Neural progenitor cell (in vitro differentiated cells): ENCODE measurements around the gene SMIM36. TPM values are rescaled to one million over a fixed set of nuclear protein-coding genes. Genes with fewer than 3 reads are reported as not detected.

Source experiments
- DNase-seq: peaks from one replicate; pipeline ENCODE4 v3.0.0-alpha.2; 2016; ENCODE audit warnings: low spot score
- H2AFZ ChIP-seq: fragments of 200-600 bp; sonication (generic); replicated peaks from 2 replicates; pipeline ENCODE4 v1.6.1; 2016; ENCODE audit warnings: antibody characterized with exemption
- H3F3A ChIP-seq: fragments of 200-600 bp; sonication (generic); 2 replicates; pipeline ENCODE4 v1.6.1; 2016; ENCODE audit warnings: antibody characterized with exemption, low read depth
- H3K27ac ChIP-seq: fragments of 200-600 bp; sonication (generic); 2 replicates; pipeline ENCODE4 v1.5.1; 2016; ENCODE audit warnings: mild to moderate bottlenecking
- H3K27me3 ChIP-seq: fragments of 200-600 bp; sonication (generic); 2 replicates; pipeline ENCODE4 v1.6.1; 2016; ENCODE audit warnings: mild to moderate bottlenecking, moderate library complexity
- H3K36me3 ChIP-seq: fragments of 200-600 bp; sonication (generic); 2 replicates; pipeline ENCODE4 v1.5.1; 2016
- H3K4me1 ChIP-seq: fragments of 200-600 bp; sonication (generic); 2 replicates; pipeline ENCODE4 v1.6.1; 2016; ENCODE audit warnings: mixed run types
- H3K4me2 ChIP-seq: fragments of 200-600 bp; sonication (generic); 2 replicates; pipeline ENCODE4 v1.6.1; 2016
- H3K4me3 ChIP-seq: fragments of 200-600 bp; sonication (generic); 2 replicates; pipeline ENCODE4 v1.5.1; 2016
- H3K79me2 ChIP-seq: fragments of 200-600 bp; sonication (generic); 2 replicates; pipeline ENCODE4 v1.6.1; 2016; ENCODE audit warnings: low read depth
- H3K9ac ChIP-seq: fragments of 200-600 bp; sonication (generic); 2 replicates; pipeline ENCODE4 v1.6.1; 2016
- H3K9me3 ChIP-seq: fragments of 200-600 bp; sonication (generic); 2 replicates; pipeline ENCODE4 v1.5.1; 2016; ENCODE audit warnings: low read depth
- H4K20me1 ChIP-seq: fragments of 200-600 bp; sonication (generic); 2 replicates; pipeline ENCODE4 v1.6.1; 2016; ENCODE audit warnings: low read depth
- H3K27ac Mint-ChIP-seq: 3 replicates; pipeline ENCODE4 v1.8.0; 2021; ENCODE audit warnings: mixed read lengths
- H3K27me3 Mint-ChIP-seq: 2 replicates; pipeline ENCODE4 v1.8.0; 2022; ENCODE audit warnings: low read depth, mild to moderate bottlenecking, inconsistent platforms, moderate library complexity, mixed read lengths; ENCODE audit not compliant: insufficient read depth
- H3K36me3 Mint-ChIP-seq: 3 replicates; pipeline ENCODE4 v1.8.0; 2021; ENCODE audit warnings: mixed read lengths
- H3K4me1 Mint-ChIP-seq: 3 replicates; pipeline ENCODE4 v1.8.0; 2021; ENCODE audit warnings: mixed read lengths
- H3K4me3 Mint-ChIP-seq: 3 replicates; pipeline ENCODE4 v1.8.0; 2021; ENCODE audit warnings: mild to moderate bottlenecking, moderate library complexity, mixed read lengths
- H3K9me3 Mint-ChIP-seq: 3 replicates; pipeline ENCODE4 v1.8.0; 2020; ENCODE audit warnings: mixed read lengths
- CTCF ChIP-seq: fragments of 200-600 bp; sonication (generic); IDR thresholded peaks from 2 replicates; pipeline ENCODE4 v1.5.1; 2017; ENCODE audit warnings: antibody characterized with exemption, mild to moderate bottlenecking
- EZH2 ChIP-seq: fragments of 200-600 bp; sonication (generic); IDR thresholded peaks from 2 replicates; pipeline ENCODE4 v1.6.1; 2017; ENCODE audit warnings: antibody characterized with exemption, mild to moderate bottlenecking, moderate library complexity
- EZH2phosphoT487 ChIP-seq: fragments of 200-600 bp; sonication (generic); IDR thresholded peaks from 2 replicates; pipeline ENCODE4 v1.6.1; 2017; ENCODE audit warnings: antibody characterized with exemption
- total RNA-seq: library from RNA; depleted of rRNA; stranded (reverse); fragments of >200 nt; gene quantifications from 2 replicates; pipeline ENCODE4 v1.2.3, GENCODE V29; 2015; ENCODE audit warnings: low replicate concordance

SMIM36 gene
- not detected in 2 replicates for total RNA-seq

- Histone ChIP-seq H2AFZ (no peak within 1 kb of the TSS), H3F3A (no peaks in the 10 kb centered on the region)
- no peak within 1 kb of the TSS for H3K27ac Mint-ChIP-seq
Observed at GRCh38 chr17:55510986-55511721, at the start of gene SMIM36. TSS of gene SMIM36 (minus strand) at chr17:55511452.

GRCh38 chr17:55555772-55556171, 44.5 kb upstream of the SMIM36 start:
- DNase-seq: no peak
- H3K27me3 Mint-ChIP-seq: peaks cover 3% of the 10 kb centered on the region
- TF ChIP-seq CTCF: no peak
- no peak for TF ChIP-seq EZH2phosphoT487
- no peak for TF ChIP-seq EZH2
- H3K4me1 Mint-ChIP-seq: no peaks in the 10 kb centered on the region
- H3K9me3 ChIP-seq: no peaks in the 10 kb centered on the region
- H3K4me3 Mint-ChIP-seq: no peak overlapping the region
- no peak overlapping the region for H3K27ac ChIP-seq
- no peak overlapping the region for H3K4me3 ChIP-seq
- no peaks in the 10 kb centered on the region for H3K79me2 ChIP-seq
- no peaks in the 10 kb centered on the region for H3F3A ChIP-seq
- no peaks in the 10 kb centered on the region for H4K20me1 ChIP-seq
- no peak overlapping the region for H3K9ac ChIP-seq
- H3K9me3 Mint-ChIP-seq: peaks cover 4% of the 10 kb centered on the region
- H3K4me2 ChIP-seq: no peak overlapping the region
- no peaks in the 10 kb centered on the region for H3K36me3 ChIP-seq
- no peaks in the 10 kb centered on the region for H3K36me3 Mint-ChIP-seq
- H3K27me3 ChIP-seq: no peaks in the 10 kb centered on the region
- no peak overlapping the region for H2AFZ ChIP-seq
- peaks cover 4% of the 10 kb centered on the region for H3K4me1 ChIP-seq
- no peak overlapping the region for H3K27ac Mint-ChIP-seq

More at GRCh38 chr17:55510986-55511721, at the start of gene SMIM36:
- no peaks in the 10 kb centered on the region for H3K4me1 ChIP-seq
- H3K27ac ChIP-seq: no peak within 1 kb of the TSS
- no peak within 1 kb of the TSS for H3K4me3 ChIP-seq
- H3K36me3 Mint-ChIP-seq: no peaks in the 10 kb centered on the region
- no peaks in the 10 kb centered on the region for H3K4me1 Mint-ChIP-seq
- H3K27me3 Mint-ChIP-seq: no peaks in the 10 kb centered on the region
- no peak within 1 kb of the TSS for H3K4me2 ChIP-seq
- H3K9me3 ChIP-seq: no peaks in the 10 kb centered on the region
- TF ChIP-seq EZH2phosphoT487: no peak
- no peak for TF ChIP-seq CTCF
- no peak for TF ChIP-seq EZH2
- H4K20me1 ChIP-seq: no peaks in the 10 kb centered on the region
- no peaks in the 10 kb centered on the region for H3K79me2 ChIP-seq
- H3K27me3 ChIP-seq: no peaks in the 10 kb centered on the region
- DNase-seq: no peak
- H3K9me3 Mint-ChIP-seq: no peaks in the 10 kb centered on the region
- no peak within 1 kb of the TSS for H3K9ac ChIP-seq
- H3K4me3 Mint-ChIP-seq: no peak within 1 kb of the TSS
- H3K36me3 ChIP-seq: no peaks in the 10 kb centered on the region

GRCh38 chr17:55549140-55549539, 37.9 kb upstream of the SMIM36 start:
- Mint-ChIP-seq H3K36me3 (no peaks in the 10 kb centered on the region), H3K27ac (no peak overlapping the region), H3K4me1 (no peaks in the 10 kb centered on the region), H3K9me3 (peaks cover 3% of the 10 kb centered on the region), H3K27me3 (no peaks in the 10 kb centered on the region), H3K4me3 (no peak overlapping the region)
- Histone ChIP-seq H3K4me2 (no peak overlapping the region), H3K9me3 (no peaks in the 10 kb centered on the region), H3K27ac (no peak overlapping the region), H2AFZ (no peak overlapping the region), H3K36me3 (no peaks in the 10 kb centered on the region), H4K20me1 (no peaks in the 10 kb centered on the region), H3K79me2 (no peaks in the 10 kb centered on the region), H3K4me3 (no peak overlapping the region), H3K4me1 (peaks cover 4% of the 10 kb centered on the region), H3K9ac (no peak overlapping the region), H3K27me3 (no peaks in the 10 kb centered on the region), H3F3A (no peaks in the 10 kb centered on the region)
- TF ChIP-seq EZH2phosphoT487: no peak
- TF ChIP-seq CTCF: peak; percentile 66
- DNase-seq: peak; percentile 56
